PFSK-1 (cell line): Measurements from ENCODE around the gene ZNF536.

Experiments
- FOXP2 ChIP-seq: optimal IDR thresholded peaks from 2 replicates; pipeline ENCODE3; 2011; ENCODE audit warnings: borderline replicate concordance, control low read depth, inconsistent platforms; ENCODE audit not compliant: insufficient read depth; ENCODE audit errors: extremely low read length, extremely low read depth
- POLR2AphosphoS5 ChIP-seq: IDR thresholded peaks from 2 replicates; pipeline ENCODE4 v1.6.1; 2012; ENCODE audit warnings: low read depth, mild to moderate bottlenecking, control low read depth, low read length, moderate library complexity
- SIN3A ChIP-seq: IDR thresholded peaks from 2 replicates; pipeline ENCODE4 v1.6.1; 2012; ENCODE audit warnings: mild to moderate bottlenecking, low read length, moderate library complexity, borderline replicate concordance; ENCODE audit not compliant: insufficient read depth
- TAF1 ChIP-seq: IDR thresholded peaks from 2 replicates; pipeline ENCODE4 v1.6.1; 2012; ENCODE audit warnings: low read length, control low read depth, borderline replicate concordance; ENCODE audit not compliant: insufficient read depth
- TF ChIP-seq, protein P1 (sequence below), 2 experiments: IDR thresholded peaks; 2 replicates each; pipeline versions ENCODE4 v1.6.1 to v1.8.0; 2011 to 2012; ENCODE audit warnings: low read depth in 2 of 2, low read length in 2 of 2, control low read depth in 1 of 2, inconsistent platforms in 1 of 2, mild to moderate bottlenecking in 1 of 2, moderate library complexity in 1 of 2; ENCODE audit not compliant: insufficient read depth in 1 of 2

The ZNF536 gene

DNA sequence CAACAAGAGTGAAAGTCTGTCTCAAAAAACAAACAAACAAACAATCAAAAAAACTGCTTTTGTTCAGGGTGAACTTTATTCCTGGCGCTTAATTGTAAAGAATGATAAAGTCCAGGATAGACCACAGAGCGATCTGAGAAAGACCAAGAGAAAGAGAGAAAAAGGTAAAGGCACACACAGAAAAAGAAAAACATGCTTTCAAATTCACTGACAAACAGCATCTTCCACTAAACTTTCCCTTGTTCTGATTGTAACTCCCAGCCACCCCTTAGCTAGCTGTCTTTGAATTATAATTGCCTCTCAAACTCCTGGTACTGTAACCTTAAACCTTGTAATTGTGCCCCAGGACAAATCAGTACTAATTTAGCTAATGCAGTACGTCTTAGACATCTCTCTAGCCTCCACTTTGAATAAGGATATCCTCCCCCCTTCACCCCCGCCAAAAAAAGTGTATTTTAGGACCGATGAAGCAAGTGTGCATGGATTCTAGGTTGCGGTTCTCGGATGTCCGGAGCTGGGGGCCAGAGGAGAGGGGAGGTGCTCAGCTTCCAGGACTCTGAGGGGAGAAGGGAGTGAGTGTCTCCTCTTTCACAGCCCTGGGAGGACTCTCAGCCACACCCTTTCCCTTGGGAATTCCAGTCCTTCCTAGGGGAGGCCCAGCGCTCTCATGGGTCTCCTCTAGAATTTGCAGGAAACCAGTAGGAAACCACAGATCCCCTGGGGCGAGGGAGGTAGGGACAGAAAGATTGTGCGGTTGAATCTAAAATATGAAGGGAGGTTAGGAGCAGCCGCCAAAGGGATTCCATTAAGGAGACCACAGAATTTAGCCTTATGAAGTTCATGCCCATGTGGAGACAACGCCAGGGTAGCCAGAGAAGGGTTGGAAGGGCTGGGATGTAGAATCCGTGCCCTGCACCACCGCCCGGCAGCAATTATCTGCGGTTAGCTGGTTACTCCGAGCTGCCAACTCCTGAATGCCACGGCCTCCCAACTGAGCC lies 19.7 kb downstream of the ZNF536 start:
- TF ChIP-seq TAF1 (no peak), SIN3A (no peak), POLR2AphosphoS5 (no peak), FOXP2 (no peak)
- TF ChIP-seq, protein P1, sequence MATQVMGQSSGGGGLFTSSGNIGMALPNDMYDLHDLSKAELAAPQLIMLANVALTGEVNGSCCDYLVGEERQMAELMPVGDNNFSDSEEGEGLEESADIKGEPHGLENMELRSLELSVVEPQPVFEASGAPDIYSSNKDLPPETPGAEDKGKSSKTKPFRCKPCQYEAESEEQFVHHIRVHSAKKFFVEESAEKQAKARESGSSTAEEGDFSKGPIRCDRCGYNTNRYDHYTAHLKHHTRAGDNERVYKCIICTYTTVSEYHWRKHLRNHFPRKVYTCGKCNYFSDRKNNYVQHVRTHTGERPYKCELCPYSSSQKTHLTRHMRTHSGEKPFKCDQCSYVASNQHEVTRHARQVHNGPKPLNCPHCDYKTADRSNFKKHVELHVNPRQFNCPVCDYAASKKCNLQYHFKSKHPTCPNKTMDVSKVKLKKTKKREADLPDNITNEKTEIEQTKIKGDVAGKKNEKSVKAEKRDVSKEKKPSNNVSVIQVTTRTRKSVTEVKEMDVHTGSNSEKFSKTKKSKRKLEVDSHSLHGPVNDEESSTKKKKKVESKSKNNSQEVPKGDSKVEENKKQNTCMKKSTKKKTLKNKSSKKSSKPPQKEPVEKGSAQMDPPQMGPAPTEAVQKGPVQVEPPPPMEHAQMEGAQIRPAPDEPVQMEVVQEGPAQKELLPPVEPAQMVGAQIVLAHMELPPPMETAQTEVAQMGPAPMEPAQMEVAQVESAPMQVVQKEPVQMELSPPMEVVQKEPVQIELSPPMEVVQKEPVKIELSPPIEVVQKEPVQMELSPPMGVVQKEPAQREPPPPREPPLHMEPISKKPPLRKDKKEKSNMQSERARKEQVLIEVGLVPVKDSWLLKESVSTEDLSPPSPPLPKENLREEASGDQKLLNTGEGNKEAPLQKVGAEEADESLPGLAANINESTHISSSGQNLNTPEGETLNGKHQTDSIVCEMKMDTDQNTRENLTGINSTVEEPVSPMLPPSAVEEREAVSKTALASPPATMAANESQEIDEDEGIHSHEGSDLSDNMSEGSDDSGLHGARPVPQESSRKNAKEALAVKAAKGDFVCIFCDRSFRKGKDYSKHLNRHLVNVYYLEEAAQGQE (IDR thresholded peaks at IDR 0.05; ENCODE audit: insufficient read depth in 1 of 2, low read depth in 2 of 2, low read length in 2 of 2) = no peak

DNA sequence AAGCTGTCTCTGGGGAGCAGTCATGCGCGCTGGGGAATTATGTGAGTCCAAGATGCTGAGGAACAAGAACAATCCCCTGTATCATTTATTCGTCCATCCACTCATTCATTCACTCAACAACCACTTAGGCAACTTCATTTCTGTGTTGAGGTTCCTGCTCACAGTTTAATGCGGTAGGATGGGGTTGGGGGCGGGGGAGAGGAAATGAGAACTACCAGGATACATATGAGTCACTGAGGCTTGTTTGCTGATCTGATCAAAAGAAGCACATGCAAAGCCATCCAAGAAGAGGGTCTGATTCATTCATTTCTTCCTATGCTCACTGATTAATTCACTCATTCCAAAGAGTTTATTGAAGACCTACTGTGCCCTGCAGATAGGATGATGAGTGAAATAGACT lies 20.9 kb downstream of the ZNF536 start:
- TF ChIP-seq POLR2AphosphoS5 = no peak
- no peak for TF ChIP-seq SIN3A
- no peak for TF ChIP-seq FOXP2
- TF ChIP-seq, protein P1 (IDR thresholded peaks at IDR 0.05; ENCODE audit: insufficient read depth in 1 of 2, low read depth in 2 of 2, low read length in 2 of 2) = no peak
- TF ChIP-seq TAF1 = no peak

DNA sequence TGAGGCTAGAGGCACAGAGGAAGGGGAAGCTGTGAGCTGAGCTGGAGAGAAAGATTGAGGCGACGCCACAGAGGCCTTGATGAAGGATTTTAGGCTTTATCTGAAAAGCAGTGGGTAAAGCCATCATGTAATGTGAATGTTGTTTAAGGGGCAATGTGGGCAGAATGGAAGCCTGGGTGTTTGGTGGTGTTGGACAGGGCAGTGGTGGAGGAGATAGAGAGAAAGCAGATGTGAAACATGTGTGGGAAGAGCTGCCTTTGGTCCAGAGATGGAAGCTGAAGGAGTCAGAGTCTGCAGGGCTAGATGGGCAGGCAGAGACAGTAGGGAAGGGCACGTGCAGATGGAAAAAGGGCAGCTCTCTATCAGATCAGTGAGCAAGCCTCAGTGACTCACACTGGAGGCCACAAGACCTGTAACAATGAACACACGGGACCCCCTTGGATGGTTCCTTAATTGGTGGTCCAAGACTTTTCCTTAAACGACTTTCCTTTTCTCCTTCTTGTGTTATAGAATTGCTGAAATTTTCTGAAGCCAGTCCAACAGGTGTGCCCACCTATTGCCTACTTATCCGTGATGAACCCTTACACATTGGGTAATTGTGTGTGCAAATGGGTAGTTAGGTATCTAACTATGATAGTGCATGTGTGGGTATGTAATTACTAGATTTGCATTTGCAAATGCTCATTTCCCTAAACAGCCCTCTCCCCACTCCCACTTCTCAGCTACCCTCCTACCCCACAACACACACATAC lies 21.7 kb downstream of the ZNF536 start:
- TF ChIP-seq SIN3A (no peak), POLR2AphosphoS5 (no peak), TAF1 (no peak), FOXP2 (no peak)
- TF ChIP-seq, protein P1 (IDR thresholded peaks at IDR 0.05; ENCODE audit: insufficient read depth in 1 of 2, low read depth in 2 of 2, low read length in 2 of 2) = no peak

GRCh38 chr19:30394481-30395151 lies 22.4 kb downstream of the ZNF536 start:
- TF ChIP-seq SIN3A (no peak), FOXP2 (no peak)

DNA sequence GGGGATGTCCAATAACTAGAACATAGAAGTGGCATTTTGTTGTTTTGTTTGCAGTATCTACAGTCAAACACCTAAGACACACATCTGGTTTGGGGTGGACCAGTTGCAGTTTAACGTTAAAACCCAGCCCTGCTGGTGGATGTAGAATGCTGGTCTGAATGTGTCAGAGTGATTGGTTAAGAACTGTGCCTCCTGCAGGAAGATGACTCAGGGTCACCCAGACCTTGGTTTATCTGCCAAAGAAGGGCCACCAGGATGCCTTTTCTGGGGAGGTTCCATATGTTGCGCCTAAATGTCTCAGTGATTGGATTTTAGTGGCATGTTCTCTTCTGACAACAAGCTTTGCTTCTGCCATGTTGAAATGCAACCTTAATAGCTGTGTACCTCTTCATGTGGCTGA lies 23.1 kb downstream of the ZNF536 start:
- TF ChIP-seq SIN3A = no peak
- no peak for TF ChIP-seq FOXP2
- TF ChIP-seq, protein P1 (IDR thresholded peaks at IDR 0.05; ENCODE audit: insufficient read depth in 1 of 2, low read depth in 2 of 2, low read length in 2 of 2) = no peak
- no peak for TF ChIP-seq POLR2AphosphoS5
- no peak for TF ChIP-seq TAF1
